Esophagus mucosa (tissue), 1 donor: ENCODE data around the gene VPS13D. TPM values are rescaled to one million over a fixed set of nuclear protein-coding genes. Genes with fewer than 3 reads are reported as not detected.
"Not testable (repeated sequence)": the region's sequence is repeated elsewhere in the genome, so short reads cannot be mapped to it uniquely, and the experiment has no call there.

Experiments used
- ATAC-seq: fragments of 200-7000 bp; cut with Tn5 transposase; one replicate; pipeline ENCODE4 v1.9.1; 2020
- total RNA-seq: library from RNA; stranded (reverse); gene quantifications from one replicate; pipeline ENCODE4 v1.2.4, GENCODE V29; 2023
- donor health status: DM: yes; HTN: yes; CAD: no.

The VPS13D gene
- total RNA-seq, 1 donor from 2014 or later = 69.4 TPM

DNA sequence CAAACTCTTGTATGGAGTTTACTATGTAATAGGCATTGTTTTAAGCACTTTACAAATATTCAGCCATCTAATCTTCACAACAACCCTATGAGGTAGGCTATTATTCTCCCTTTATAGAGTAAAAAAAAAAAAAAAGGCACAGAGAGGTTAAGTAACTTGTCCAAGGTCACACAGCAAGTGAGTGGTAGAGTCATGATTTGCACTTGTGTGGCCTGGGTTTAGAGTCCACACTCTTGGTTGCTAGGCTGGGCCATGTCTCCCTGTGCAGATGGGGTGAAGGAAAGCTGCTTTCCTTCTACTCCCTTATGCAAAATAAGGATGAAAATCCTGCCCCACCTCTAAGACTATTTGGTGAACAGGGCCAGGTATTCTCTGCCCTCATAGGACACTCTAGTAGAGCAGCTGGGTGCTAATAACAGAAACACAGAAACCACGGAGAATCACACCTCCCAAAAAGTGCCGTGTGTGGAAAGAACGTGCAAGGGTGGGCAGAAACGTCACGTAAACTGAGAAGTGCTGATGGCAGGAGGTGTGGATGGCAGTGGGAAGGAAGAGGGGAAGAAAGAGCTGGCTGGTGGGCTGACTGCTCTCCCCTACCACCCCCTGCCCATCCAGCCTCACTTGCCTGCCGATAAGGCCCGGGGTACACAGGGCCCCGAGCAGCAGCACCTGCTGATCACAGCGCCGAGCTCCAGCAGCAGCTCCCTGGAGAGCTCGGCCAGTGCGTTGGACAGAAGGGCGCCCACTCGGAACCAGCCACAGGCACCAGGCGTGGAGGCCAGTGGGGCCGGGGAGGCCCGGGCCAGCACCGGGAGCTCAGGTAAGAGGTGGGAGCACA, 28.3 kb upstream of the VPS13D start:
- ATAC-seq = no peak

DNA sequence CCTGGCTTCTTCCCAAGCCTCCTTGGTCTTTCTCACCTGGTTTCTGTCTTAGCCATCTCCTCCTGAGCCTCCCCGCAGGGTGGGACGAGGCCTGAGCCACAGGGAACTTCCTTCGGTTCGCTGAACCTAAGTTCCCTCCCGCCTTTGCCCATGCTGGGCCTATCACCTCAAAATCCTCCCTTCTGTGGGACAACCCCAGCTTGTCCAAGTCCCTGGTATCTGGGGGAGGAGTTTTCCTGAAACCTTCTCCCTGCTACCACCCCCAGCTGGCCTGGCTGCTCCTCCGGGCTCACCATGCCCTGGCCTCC, 27.7 kb upstream of the VPS13D start:
- ATAC-seq = no peak

DNA sequence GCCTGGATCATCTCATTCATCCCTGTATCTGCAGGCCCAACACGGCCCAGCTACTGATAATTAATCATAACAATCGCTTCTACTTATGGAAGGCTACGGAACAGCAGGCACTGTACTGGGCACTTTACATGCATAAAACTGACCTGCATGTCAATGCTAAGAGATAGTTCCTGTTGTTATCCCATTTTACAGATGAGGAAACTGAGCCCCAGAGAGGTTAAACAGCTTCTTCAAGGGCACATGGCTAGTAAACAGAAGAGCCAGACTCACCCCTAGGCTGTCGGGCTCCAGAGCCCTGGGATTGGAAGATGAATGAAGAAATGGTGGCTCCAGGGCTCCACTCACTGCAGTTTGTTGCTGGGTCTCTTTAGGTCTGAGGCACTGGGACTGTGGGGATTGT, 27.3 kb upstream of the VPS13D start:
- no peak for ATAC-seq

DNA sequence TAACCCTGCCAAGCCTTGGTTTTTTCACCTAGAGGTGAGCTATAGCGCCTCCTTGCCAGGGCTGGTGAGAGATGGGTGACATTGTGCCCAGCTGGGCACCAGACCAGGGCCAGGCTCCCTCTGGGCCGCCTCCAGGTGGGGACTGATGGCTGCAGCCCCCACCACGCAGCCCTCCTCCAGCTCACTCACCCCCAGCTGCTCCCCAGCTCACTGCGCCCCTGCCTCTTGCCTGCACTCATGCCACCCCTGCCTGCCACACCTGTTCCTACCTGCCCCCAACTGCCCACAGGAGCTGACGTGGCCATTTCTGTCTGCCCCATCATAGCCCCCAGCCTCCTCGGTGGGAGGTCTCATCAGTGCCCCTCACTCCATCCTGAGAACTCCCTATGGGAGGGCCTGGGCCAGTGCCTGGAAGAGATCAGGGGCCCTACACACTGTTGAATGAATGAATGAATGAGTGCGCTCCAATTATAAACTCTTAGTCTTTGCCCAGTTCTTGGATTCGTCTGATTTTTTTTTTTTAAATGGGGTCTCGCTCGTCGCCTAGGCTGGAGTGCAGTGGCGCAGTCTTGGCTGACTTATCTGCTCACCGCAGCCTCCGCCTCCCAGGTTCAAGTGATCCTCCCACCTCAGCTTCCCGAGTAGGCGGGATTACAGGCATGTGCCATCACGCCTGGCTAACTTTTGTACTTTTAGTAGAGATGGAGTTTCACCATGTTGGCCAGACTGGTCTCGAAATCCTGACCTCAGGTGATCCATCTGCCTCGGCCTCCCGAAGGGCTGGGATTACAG, 26.4 kb upstream of the VPS13D start:
- ATAC-seq = no peak

DNA sequence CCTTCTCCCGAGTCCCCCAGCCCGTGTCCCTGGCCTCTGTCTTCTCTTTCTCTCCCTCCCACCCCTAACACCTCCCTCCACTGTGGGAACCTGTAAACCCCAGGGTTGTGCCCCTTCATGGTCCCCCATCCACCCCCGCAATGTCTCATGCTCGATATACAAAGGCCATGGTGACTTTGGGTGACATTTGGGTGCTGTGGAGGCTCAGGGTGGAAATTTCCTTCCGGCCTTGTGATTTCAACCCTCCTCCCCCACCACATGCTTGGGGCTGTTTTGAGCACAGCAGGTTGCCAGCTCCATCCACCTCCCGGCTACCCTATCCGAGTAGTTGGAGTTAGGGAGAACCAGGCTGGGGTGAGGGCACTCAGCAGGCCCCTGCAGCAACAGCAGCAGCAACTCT, 25.7 kb upstream of the VPS13D start:
- ATAC-seq = no peak

DNA sequence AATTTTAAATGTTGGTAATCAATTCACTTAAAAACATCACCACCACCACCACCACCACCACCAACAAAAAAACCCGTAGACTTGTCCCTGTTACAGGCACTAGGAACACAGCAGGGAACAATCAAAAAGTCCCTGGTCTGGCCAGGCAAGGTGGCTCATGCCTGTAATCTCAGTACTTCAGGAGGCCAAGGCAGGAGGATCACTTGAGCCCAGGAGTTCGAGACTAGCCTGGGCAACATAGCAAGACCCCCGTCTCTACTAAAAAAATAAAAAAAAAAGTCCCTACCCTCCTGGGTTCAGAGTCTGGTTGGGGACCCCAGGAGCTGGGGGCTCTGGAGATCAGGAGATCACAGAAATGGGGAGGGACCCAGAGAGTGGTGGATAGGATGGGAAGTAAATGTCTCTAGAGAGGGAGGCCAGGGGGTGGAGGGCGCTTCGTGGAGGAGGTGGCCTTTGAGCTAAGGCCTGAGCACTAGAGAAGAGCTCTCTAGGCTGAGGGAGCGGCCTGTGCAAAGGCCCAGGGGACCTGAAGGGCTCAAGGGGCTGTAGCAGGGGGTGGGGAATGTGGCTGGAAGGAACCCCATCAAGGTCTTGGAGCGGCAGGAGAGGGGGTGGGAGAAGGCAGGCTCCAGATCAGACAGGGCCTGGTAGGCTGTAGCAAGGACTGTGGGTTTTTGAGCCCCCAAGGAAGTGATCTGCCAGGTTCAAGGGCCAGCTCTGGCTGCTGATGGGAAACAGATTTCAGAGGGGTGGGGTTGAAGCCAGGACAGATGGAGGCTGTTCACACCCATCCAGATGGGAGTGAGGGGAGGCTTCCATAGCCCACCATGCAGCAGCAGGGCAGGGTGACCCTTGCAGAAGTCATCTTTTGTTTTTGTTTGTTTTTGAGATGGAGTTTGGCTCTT, 24.8 kb upstream of the VPS13D start:
- no peak for ATAC-seq

DNA sequence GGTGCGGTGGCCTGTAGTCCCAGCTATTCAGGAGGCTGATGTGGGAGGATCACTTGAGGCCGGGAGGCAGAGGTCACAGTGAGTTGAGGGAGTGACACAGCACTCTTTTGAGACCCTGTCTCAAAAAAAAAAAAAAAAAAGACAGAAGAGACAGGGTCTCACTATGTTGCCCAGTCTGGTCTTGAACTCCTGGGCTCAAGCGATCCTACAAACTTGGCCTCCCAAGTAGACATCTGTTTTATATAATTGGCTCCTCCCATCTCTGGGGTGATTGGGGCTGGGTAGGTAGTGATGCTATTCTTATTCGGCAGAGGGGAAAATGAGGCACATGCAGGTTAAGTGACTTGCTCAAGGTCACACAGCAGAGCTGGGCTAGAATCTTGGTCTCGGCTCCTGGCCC, 23.6 kb upstream of the VPS13D start:
- ATAC-seq = no peak

DNA sequence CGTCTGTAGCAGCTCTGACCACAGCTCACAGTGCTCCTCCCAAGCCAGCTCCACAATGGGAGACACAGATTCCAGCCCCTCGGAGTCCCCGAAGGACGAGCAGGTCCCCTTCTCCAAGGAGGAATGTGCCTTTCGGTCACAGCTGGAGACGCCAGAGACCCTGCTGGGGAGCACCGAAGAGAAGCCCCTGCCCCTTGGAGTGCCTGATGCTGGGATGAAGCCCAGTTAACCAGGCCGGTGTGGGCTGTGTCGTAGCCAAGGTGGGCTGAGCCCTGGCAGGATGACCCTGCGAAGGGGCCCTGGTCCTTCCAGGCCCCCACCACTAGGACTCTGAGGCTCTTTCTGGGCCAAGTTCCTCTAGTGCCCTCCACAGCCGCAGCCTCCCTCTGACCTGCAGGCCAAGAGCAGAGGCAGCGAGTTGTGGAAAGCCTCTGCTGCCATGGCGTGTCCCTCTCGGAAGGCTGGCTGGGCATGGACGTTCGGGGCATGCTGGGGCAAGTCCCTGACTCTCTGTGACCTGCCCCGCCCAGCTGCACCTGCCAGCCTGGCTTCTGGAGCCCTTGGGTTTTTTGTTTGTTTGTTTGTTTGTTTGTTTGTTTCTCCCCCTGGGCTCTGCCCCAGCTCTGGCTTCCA, 22.9 kb upstream of the VPS13D start:
- ATAC-seq = peak; percentile 41

DNA sequence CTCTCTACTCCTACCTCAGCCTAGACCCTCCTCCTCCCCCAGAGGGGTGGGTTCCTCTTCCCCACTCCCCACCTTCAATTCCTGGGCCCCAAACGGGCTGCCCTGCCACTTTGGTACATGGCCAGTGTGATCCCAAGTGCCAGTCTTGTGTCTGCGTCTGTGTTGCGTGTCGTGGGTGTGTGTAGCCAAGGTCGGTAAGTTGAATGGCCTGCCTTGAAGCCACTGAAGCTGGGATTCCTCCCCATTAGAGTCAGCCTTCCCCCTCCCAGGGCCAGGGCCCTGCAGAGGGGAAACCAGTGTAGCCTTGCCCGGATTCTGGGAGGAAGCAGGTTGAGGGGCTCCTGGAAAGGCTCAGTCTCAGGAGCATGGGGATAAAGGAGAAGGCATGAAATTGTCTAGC, 21.6 kb upstream of the VPS13D start:
- no peak for ATAC-seq

DNA sequence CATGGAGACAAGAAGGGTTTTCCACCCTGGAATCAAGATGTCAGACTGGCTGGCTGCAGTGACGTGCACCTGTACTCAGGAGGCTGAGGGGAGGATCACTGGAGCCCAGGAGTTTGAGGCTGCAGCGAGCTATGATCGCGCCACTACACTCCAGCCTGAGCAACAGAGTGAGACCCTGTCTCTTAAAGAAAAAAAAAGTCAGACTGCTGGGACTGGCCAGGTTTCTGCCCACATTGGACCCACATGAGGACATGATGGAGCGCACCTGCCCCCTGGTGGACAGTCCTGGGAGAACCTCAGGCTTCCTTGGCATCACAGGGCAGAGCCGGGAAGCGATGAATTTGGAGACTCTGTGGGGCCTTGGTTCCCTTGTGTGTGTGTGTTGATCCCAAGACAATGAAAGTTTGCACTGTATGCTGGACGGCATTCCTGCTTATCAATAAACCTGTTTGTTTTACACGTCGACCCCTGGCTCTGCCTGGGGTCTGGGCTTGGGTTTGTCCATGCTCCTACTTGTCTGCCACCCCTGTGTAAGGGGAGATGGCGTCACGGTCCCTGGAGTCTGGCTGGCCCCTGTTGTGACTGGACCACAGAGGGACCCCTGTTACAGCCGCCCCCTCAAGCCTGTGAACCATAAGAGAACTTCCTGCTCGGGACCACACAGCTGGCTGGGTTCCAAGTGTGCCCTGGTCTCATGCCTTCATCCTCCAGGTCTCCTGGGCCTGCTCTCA, 20.9 kb upstream of the VPS13D start:
- peak; percentile 88 for ATAC-seq

DNA sequence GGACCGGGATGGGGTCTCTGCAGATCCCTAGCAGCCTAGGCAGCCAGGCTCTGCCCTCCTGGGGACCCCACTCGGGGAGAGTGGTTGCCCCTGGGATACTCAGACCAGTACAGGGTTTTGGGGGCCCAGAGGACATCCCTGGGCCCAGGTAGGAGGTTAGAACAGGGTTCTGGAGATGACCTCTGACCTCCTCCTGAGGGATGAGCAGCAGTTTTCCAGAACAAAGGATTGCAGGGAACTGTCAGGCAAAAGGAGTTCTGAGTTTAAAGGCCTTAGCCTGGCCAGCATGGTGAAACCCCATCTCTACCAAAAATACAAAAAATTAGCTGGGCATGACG, 20.4 kb upstream of the VPS13D start:
- peak; percentile 12 for ATAC-seq

DNA sequence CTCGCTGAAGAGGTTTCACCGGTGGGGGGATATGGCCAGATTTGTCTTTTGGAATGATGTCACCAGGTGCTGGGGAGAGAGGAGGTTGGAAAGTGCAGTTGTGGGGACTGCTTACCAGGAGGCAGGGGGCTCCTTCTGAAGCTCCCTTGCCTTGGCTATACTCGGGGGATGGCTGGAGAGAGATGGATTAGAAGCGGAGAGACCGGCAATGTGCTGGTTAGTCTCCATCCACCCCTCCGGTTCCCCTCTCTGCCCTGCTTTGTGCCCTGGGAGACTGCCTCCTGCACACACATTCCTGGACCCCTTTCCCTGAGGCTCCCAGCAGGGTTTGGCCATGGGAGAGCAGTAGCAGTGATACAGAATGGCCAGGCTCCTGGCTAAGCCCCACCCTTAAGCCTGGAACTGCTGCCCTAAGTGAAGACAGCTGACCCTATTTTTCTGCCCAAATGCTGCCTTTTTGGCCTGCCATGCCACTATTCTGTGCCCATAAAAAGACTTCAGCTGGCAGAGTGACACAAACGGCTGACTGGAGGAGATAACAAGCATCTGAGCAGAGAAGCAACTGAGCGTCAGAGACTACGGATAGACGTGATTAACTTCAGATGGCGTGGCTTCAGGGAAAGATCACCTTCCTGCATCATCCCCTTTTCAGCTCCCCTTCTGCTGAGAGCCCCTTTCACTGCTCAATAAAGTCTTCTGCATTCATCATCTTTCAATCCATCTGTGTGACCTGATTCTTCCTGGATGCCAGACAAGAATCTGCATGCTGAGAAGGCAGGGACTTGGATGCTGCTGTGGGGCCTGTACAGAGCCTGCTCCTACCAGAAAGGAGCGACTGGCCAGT, 14.5 kb upstream of the VPS13D start:
- ATAC-seq = no peak

DNA sequence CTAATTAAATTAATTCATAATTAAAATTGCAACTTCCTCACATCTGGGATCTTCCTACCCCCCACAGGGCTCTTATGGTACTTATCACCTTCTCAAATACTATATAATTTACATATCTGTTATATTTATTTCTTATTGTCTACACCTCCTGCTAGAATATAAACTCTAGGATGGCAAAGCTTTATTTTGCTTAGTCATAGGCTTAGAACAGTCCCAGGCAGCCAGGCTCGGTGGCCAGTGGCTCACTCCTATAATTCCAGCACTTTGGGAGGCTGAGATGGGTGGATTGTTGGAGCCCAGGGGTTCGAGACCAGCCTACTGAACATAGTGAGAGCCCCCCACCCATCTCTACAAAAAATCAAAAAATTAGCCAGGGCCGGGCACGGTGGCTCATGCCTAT, 10.0 kb upstream of the VPS13D start:
- ATAC-seq = no peak

DNA sequence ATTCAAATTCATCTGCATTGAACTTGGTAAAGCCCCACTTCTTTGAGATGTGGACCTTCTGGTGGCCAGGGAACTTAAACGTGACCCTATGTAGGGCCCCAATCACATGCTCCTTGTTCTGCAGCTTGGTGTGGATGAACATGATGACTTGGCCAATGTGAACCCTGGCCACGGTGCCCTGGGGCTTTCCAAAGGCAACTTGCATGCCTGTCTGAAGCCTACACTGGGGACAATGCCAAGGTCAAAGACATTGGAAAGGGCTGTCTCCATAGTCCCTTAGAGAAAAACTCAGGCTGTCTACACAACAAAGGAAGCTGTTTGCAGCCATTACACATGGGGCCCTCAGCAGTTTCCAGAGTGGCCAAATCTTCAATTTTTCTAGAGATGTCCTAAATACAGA, 8.9 kb upstream of the VPS13D start:
- no peak for ATAC-seq

DNA sequence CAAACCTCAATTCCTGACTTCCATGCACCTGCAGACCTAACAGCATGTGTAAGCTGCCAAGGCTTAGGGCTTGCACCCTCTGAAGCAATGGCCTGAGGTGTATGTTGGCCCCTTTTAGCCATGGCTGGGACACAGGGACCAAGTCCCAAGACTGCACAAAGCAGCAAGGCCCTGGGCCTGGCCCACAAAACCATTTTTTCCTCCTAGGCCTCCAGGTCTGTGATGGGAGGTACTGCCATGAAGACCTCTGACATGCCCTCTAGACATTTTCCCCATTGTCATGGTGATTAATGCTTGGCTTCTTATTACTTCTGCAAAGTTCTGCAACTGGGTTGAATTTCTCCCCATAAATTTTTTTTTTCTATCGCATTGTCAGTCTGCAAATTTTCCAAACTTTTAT, 7.1 kb upstream of the VPS13D start:
- ATAC-seq = not testable (repeated sequence)

DNA sequence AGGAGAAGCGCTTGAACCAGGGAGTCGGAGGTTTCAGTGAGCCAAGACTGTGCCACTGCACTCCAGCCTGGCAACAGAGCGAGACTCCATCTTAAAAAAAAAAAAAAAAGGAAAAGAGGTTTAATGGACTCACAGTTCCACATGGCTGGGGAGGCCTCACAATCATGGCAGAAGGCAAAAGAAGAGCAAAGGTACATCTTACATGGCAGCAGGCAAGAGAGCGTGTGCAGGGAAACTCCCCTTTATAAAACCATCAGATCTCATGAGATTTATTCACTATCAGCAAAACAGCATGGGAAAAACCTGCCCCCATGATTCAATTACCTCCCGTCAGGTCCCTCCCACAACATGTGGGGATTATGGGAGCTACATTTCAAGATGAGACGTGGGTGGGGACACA, 5.7 kb upstream of the VPS13D start:
- ATAC-seq = not testable (repeated sequence)

DNA sequence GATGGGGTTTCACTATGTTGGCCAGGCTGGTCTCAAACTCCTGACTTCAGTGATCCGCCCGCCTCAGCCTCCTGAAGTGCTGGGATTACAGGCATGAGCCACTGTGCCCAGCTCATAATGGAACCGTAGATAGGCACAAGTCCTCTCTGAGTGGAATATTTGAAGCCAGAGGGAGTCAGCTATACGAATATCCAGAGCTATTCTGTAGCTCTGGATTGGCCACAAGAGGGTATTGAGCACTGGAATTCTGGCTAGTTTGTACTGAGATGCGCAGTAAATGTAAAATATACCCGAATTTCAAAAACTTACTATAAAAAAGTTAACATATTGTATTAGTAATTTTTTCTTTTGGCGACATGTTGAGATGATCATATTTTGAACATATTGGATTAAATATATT, 851 bp upstream of the VPS13D start:
- no peak for ATAC-seq

DNA sequence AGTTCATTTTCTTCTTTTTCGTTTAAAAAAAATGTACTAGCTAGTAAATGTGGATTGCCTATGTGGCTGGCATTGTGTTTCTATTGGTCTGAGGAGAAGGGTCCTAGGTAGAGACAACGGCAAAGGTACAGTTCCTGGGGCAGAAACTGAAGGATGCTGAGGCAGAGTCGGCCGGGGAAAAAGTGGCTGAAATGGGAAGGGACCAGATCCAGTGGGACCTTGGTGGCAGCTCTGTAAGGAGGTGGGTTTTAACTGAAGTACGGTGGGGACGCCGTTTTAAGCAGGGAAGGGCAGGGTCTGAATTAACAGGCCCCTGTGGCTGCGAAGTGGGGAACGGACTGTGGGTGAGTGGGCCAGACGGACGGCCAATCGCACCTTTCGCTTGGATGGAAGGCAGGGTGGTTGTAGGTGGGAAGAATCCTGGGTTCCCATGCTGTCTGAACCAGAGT, 420 bp upstream of the VPS13D start:
- no peak for ATAC-seq

DNA sequence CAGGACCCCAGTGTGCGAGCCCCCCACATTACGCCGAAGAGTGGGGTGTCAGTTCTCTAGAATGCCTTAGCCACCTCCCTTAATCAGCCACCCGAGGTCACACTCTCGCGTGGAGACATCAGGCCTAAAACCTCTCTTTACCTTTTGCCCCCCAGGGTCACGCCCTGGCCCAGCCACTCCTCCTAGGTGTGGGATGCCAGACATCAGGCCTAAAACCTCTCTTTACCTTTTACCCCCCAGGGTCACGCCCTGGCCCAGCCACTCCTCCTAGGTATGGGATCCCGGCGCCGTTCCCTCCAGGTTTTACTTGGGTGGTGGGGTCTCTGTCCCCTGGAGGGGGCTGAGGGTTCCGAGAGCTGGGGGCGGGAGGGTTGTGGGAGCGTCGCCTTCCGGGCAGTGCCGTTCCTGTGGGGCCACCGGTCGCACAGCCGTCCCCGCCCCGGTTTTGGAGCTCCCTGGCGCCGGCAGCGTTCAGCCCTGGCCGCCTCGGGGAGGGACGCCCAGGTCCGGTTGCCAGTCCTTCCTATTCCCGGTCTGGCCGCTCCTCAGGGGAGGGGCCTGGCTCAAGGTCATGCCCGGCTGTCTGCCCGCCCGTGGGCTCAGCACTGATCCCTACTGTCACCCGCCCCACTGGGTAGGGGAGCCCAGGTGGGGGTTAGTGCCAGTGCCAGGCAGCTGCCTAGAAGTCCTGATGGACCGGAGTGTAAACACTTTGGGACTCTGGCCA, 882 bp downstream of the VPS13D start:
- ATAC-seq = peak; percentile 66

DNA sequence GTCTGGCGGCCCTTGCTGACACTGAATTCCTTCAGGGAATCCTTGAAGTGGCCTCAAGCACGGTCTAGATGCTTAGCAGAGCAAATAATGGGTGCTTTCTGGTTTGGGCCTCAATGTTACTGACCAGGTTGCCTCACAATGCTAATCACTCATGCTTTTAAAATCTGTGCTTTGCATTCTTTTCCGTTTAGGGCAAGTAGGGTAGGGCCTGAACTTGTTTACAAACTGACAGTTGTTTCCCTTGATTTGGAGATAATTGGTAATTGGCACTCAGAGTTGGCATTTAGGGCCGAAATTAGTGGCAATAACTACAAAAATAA, 1.4 kb downstream of the VPS13D start:
- ATAC-seq = peak; percentile 28

DNA sequence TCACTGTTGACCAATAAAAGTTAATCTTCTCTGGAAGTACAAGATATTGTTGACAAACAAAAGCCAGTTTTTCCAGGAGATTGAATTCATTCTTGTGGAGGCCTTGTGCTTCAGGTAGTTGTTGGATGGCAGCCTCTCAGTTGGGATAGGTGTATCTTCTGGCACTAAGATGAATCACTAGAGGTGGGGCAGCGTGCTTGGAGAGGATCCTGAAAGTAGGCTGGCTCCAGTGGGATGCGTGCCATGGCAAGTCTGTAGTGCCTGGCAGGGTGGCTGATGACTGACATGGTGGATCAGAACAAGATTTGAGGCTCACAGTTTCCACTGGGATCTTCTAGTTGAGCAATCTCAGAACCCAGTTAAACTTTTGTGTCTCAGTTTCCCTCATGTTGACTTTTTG, 2.4 kb downstream of the VPS13D start:
- peak; percentile 84 for ATAC-seq
